ENCODE data around the gene SLC9C2.

- no peak for TF ChIP-seq CTCF (IDR thresholded peaks at IDR 0.05)
- no peak for TF ChIP-seq POLR2AphosphoS5 (IDR thresholded peaks at IDR 0.05)
- TF ChIP-seq POLR2A (IDR thresholded peaks at IDR 0.05) = no peak
Observed at GRCh38 chr1:173646656-173647055, 43.8 kb upstream of the SLC9C2 start.
